ENCODE data around the gene OPRD1. TPM values are rescaled to one million over a fixed set of nuclear protein-coding genes. Genes with fewer than 3 reads are reported as not detected.
"Not testable (repeated sequence)": the region's sequence is repeated elsewhere in the genome, so short reads cannot be mapped to it uniquely, and the experiment has no call there.

Gene OPRD1
- 1.5 TPM for polyA plus RNA-seq
- long read RNA-seq, donor 1: 0 reads
- long read RNA-seq, donor 2, full-length matches to known transcripts: 1 of 1 reads
- long read RNA-seq, donor 2, partial matches to known transcripts: 0 of 1 reads
- long read RNA-seq, donor 2, other reads (novel, unspliced or antisense): 0 of 1 reads
- long read RNA-seq, donor 3: 0 reads
- long read RNA-seq, donor 4: 0 reads
- long read RNA-seq, donor 5: 0 reads
- long read RNA-seq, donor 6: 0 reads
- long read RNA-seq, donor 7: 0 reads
- long read RNA-seq, donor 8: 0 reads
- long read RNA-seq, donor 9: 0 reads
- long read RNA-seq, donor 10: 0 reads
- long read RNA-seq, donor 11: 0 reads

DNA sequence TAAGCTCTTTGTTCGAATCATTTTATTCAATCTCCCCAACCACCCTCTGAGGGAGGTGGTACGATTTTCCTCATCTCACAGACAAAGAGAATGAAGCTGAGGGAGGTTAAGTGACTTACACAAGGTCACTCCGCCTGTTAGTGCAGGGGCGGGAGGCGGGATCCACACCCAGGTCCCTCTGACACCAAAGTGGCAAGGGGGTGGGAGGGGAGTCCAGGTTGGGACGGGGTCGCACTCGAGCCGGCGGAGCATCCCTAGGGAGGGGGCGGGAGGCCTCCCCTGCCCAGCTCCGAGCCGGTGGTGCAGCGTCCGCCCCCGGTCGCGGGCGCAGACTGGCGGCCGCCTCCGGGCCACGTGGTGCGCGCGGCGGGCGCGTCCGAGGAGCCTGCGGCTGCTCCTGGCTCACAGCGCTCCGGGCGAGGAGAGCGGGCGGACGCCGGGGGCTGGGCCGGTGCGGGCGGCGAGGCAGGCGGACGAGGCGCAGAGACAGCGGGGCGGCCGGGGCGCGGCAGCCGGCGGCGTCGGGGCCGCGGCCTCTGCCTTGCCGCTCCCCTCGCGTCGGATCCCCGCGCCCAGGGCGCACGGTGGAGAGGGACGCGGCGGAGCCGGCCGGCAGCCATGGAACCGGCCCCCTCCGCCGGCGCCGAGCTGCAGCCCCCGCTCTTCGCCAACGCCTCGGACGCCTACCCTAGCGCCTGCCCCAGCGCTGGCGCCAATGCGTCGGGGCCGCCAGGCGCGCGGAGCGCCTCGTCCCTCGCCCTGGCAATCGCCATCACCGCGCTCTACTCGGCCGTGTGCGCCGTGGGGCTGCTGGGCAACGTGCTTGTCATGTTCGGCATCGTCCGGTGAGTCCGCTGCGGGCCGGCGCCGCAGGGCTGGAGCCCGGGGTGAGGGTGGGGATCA is at the start of gene OPRD1:
OPRD1 (plus strand) TSS at position 405 of the 903 bp plus-strand sequence; CDS start at position 619, 214 bp downstream.
- Histone ChIP-seq H3K4me1 (ENCODE audit: control insufficient read depth, insufficient read depth, low read length) (no peaks in the 10 kb centered on the region), H3K36me3 (ENCODE audit: control insufficient read depth, insufficient read depth, low read length) (no peaks in the 10 kb centered on the region), H3K27me3 (ENCODE audit: control insufficient read depth, insufficient read depth, low read length) (peaks cover 72% of the 10 kb centered on the region), H3K4me3 (ENCODE audit: low read length) (no peak within 1 kb of the TSS), H3K9me3 (ENCODE audit: control insufficient read depth, low read depth, low read length) (peaks cover 3% of the 10 kb centered on the region), H3K27ac (ENCODE audit: low read length) (no peak within 1 kb of the TSS)
- WGBS (ENCODE audit: insufficient coverage, low lambda C conversion rate): no CpG with 5 or more reads among the region's 108 CpGs
- peak in 1 of 2 donors; percentile 33 for DNase-seq

DNA sequence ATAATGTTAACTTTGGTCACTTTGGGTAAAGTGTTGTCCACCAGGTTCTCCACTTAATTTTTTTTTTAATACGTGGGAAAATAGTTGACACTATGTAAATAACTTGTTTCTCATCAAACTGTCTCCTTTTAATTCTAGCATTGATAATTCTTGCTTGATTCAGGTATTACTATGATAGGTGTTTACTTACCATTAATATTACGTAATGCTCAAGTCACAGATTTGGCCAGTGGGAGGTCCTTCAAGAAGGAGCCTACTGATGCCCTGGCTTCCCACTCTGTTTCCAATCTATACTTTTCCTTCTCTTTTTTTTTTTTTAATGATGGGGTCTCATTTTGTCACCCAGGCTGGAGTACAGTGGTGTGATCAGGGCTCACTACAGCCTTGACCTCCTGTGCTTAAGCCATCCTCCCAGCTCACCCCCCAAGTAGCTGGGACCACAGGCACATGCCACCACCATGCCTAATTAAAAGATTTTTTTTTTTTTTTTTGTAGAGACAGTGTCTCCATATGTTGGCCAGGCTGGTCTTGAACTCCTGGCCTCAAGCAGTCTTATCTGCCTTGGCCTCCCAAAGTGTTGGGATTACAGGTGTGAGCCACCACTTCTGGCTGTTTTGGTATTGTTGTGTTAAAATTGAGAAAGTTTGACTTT is 45.3 kb upstream of the OPRD1 start:
- no peaks in the 10 kb centered on the region for H3K4me1 ChIP-seq (ENCODE audit: control insufficient read depth, insufficient read depth, low read length)
- no peak for DNase-seq
- no peaks in the 10 kb centered on the region for H3K27me3 ChIP-seq (ENCODE audit: control insufficient read depth, insufficient read depth, low read length)
- no peak overlapping the region for H3K27ac ChIP-seq (ENCODE audit: low read length)
- 75% methylated on average over 1 of the region's 2 CpGs for WGBS (ENCODE audit: insufficient coverage, low lambda C conversion rate)
- H3K36me3 ChIP-seq (ENCODE audit: control insufficient read depth, insufficient read depth, low read length): peaks cover 40% of the 10 kb centered on the region
- H3K4me3 ChIP-seq (ENCODE audit: low read length): no peak overlapping the region
- H3K9me3 ChIP-seq (ENCODE audit: control insufficient read depth, low read depth, low read length): no peaks in the 10 kb centered on the region

DNA sequence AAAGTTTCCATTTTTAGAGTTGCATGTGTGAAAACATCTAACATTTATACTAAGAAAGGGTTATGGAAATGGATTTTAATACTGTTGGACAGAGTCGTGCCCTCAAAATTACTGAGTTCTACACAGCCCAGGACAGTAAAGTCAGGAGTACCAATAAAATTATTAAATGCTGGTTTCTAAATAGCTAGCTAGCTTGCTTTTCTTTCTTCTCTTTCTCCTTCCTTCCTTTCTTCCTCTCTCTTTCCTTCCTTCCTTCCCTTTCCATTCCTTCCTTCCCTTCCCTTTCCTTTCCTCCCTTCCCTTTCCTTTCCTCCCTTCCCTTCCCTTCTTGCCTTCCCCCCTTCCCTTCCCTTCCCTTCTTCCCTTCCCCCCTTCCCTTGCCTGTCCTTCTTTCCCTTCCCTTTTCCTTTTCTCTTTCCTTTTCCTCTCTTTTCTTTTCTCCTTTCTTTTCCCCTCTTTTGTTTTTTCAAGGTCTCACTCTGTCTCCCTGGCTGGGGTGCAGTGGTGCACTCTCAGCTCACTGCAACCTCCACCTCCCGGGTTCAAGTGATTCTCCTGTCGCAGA is 41.3 kb upstream of the OPRD1 start:
- no peak for DNase-seq
- no peaks in the 10 kb centered on the region for H3K4me1 ChIP-seq (ENCODE audit: control insufficient read depth, insufficient read depth, low read length)
- no peak overlapping the region for H3K27ac ChIP-seq (ENCODE audit: low read length)
- H3K27me3 ChIP-seq (ENCODE audit: control insufficient read depth, insufficient read depth, low read length): no peaks in the 10 kb centered on the region
- WGBS (ENCODE audit: insufficient coverage, low lambda C conversion rate): no CpG with 5 or more reads among the region's 3 CpGs
- no peak overlapping the region for H3K4me3 ChIP-seq (ENCODE audit: low read length)
- H3K36me3 ChIP-seq (ENCODE audit: control insufficient read depth, insufficient read depth, low read length): peaks cover 40% of the 10 kb centered on the region
- no peaks in the 10 kb centered on the region for H3K9me3 ChIP-seq (ENCODE audit: control insufficient read depth, low read depth, low read length)

DNA sequence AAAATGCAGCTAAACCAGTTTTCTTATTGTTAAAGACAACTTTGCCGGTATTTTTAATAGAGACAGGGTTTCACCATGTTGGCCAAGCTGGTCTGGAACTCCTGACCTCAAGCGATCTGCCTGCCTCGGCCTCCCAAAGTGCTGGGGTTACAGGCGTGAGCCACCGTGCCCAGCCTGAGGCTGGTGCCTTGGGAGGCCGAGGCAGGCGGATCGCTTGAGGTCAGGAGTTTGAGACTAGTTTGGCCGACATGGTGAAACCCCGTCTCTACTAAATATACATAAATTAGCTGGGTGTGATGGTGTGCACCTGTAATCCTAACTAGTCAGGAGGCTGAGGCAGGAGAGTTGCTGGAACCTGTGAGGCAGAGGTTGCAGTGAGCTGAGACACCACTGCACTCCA is 40.0 kb upstream of the OPRD1 start:
- WGBS (ENCODE audit: insufficient coverage, low lambda C conversion rate): no CpG with 5 or more reads among the region's 10 CpGs
- H3K4me1 ChIP-seq (ENCODE audit: control insufficient read depth, insufficient read depth, low read length); H3K27me3 ChIP-seq (ENCODE audit: control insufficient read depth, insufficient read depth, low read length); H3K4me3 ChIP-seq (ENCODE audit: low read length); H3K9me3 ChIP-seq (ENCODE audit: control insufficient read depth, low read depth, low read length); H3K27ac ChIP-seq (ENCODE audit: low read length); DNase-seq: not testable (repeated sequence)
- H3K36me3 ChIP-seq (ENCODE audit: control insufficient read depth, insufficient read depth, low read length): peaks cover 29% of the 10 kb centered on the region

DNA sequence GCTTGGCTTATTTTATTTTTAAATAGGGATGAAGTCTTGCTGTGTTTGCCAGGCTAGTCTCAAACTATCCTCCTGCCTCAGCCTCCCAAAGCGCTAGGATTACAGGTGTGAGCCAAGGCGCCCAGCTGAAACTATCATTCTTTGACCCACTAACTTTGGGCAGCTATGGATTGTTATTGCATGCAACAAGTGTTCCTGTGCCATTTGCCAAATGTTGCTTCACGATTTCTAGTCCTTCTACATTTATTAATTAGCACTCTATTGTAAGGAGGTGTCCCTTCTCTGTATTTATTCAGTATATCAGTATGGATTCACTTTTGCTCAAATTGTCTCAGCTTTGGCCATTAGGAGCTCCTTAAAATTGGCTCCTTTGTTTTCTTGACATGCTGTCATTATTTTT is 38.9 kb upstream of the OPRD1 start:
- Histone ChIP-seq H3K4me3 (ENCODE audit: low read length) (no peak overlapping the region), H3K27me3 (ENCODE audit: control insufficient read depth, insufficient read depth, low read length) (no peaks in the 10 kb centered on the region), H3K27ac (ENCODE audit: low read length) (no peak overlapping the region), H3K4me1 (ENCODE audit: control insufficient read depth, insufficient read depth, low read length) (no peaks in the 10 kb centered on the region), H3K9me3 (ENCODE audit: control insufficient read depth, low read depth, low read length) (no peaks in the 10 kb centered on the region), H3K36me3 (ENCODE audit: control insufficient read depth, insufficient read depth, low read length) (peaks cover 29% of the 10 kb centered on the region)
- 67% methylated on average over 1 of the region's 3 CpGs for WGBS (ENCODE audit: insufficient coverage, low lambda C conversion rate)
- no peak for DNase-seq

DNA sequence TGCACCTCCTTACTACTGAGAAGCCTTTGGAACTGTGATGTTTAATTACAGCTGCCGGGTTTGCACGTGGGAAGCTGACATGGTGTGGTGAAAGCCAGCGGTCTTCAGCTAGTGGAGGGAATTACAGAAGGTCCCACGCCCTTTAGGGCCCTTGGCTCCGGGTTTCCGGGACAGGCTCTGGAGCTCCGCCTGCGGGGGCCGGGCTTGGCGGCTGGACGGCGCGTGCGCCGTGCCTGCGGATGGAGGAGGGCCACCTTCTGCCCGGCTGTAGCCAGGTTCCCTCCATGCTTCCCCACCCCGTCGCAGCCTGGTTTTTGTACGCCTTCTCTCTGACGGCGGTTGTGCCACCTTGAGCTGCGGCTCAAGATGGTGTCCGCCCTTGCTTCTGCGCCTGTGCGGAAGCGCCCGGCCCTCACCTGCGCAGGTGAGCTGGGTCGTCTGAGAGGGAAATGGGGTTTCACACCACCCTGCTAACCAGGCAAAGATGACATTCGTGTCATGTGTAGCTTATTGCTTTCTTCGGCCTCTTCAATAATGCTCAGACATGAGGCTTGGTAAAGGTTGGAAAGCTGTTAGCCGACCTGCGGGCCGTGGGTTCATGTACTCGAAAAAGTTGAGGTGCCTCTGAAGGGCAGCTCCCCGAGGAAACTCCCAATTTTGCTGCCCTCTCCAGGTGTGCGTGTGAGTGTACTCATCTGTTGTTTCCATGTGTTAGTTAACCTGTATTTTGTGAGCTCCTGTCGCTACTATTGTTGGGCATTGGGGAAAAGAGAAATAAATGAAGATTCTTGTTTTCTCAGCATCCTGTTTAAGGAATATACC is 36.6 kb upstream of the OPRD1 start:
- peak overlapping the region; percentile 53 for H3K4me3 ChIP-seq (ENCODE audit: low read length)
- peak overlapping the region; percentile 82 for H3K27ac ChIP-seq (ENCODE audit: low read length)
- 40% methylated on average over 1 of the region's 39 CpGs for WGBS (ENCODE audit: insufficient coverage, low lambda C conversion rate)
- no peaks in the 10 kb centered on the region for H3K27me3 ChIP-seq (ENCODE audit: control insufficient read depth, insufficient read depth, low read length)
- no peaks in the 10 kb centered on the region for H3K4me1 ChIP-seq (ENCODE audit: control insufficient read depth, insufficient read depth, low read length)
- peak; percentile 85 to 93 for DNase-seq
- peaks cover 20% of the 10 kb centered on the region for H3K36me3 ChIP-seq (ENCODE audit: control insufficient read depth, insufficient read depth, low read length)
- no peaks in the 10 kb centered on the region for H3K9me3 ChIP-seq (ENCODE audit: control insufficient read depth, low read depth, low read length)

DNA sequence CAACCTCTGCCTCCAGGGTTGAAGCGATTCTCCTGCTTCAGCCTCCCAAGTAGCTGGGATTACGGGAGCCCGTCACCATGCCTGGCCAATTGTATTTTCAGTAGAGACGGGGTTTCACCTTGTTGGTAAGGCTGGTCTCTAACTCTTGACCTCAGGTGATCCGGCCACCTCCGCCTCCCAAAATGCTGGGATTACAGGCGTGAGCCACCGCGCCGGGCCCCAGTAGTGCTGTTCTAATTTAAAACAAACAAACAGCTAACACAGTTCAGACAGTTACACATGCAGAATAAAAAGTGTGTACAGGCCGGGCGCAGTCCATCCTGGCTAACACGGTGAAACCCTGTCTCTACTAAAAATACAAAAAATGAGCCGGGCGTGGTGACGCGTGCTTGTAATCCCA is 35.6 kb upstream of the OPRD1 start:
- H3K27ac ChIP-seq (ENCODE audit: low read length): no peak overlapping the region
- no peaks in the 10 kb centered on the region for H3K27me3 ChIP-seq (ENCODE audit: control insufficient read depth, insufficient read depth, low read length)
- peaks cover 10% of the 10 kb centered on the region for H3K36me3 ChIP-seq (ENCODE audit: control insufficient read depth, insufficient read depth, low read length)
- no peaks in the 10 kb centered on the region for H3K4me1 ChIP-seq (ENCODE audit: control insufficient read depth, insufficient read depth, low read length)
- 93% methylated on average over 3 of the region's 17 CpGs for WGBS (ENCODE audit: insufficient coverage, low lambda C conversion rate)
- no peak overlapping the region for H3K4me3 ChIP-seq (ENCODE audit: low read length)
- H3K9me3 ChIP-seq (ENCODE audit: control insufficient read depth, low read depth, low read length): no peaks in the 10 kb centered on the region
- DNase-seq: no peak

DNA sequence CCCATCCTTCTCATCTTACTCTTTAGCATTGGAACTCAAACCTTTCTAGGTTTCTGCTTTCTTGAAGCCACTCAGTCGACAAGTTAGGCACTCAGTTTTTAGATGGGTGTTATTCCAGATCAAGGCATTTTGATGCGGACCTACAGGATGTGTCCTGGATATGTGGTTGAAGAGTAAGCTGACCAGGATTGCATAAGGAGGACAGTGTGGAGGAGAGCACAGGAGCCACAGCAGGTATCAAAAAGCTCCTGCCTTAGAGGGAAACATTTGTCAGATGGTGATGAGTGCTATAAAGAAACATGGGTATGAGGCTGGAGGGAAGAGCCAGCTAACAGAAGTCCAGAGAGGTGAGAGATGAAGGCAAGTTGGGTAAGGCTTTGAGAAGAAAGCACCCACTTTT is 33.9 kb upstream of the OPRD1 start:
- peaks cover 3% of the 10 kb centered on the region for H3K36me3 ChIP-seq (ENCODE audit: control insufficient read depth, insufficient read depth, low read length)
- H3K27ac ChIP-seq (ENCODE audit: low read length): no peak overlapping the region
- H3K4me1 ChIP-seq (ENCODE audit: control insufficient read depth, insufficient read depth, low read length): no peaks in the 10 kb centered on the region
- no peak overlapping the region for H3K4me3 ChIP-seq (ENCODE audit: low read length)
- no CpG with 5 or more reads among the region's 2 CpGs for WGBS (ENCODE audit: insufficient coverage, low lambda C conversion rate)
- DNase-seq: no peak
- H3K27me3 ChIP-seq (ENCODE audit: control insufficient read depth, insufficient read depth, low read length): no peaks in the 10 kb centered on the region
- H3K9me3 ChIP-seq (ENCODE audit: control insufficient read depth, low read depth, low read length): no peaks in the 10 kb centered on the region

DNA sequence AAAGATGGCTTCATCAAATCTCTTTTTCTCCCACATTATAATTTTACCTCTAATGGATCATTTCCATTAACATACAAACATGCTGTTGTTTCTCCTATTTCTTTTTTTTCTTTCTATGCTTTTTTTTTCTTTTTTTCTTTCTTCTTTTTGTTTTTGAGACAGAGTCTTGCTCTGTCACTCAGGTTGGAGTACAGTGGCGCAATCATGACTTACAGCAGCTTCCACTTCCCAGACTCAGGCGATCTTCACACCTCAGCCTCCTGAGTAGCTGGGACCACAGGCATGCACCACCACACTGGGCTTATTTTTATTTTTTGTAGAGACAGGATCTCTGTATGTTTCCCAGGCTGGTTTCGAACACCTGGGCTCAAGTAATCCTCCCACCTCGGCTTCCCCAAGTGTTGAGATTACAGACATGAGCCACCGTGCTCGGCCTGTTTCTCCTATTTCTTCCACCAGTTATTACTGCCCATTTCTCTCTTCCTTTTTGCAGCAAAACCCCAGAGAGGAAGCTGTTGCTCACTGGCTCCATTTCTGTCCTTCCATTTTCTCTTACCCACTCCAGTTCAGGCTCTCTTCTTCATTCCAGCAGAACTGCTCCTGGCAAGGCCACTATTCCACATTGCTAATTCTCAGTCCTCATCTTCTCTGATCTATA is 32.1 kb upstream of the OPRD1 start:
- 100% methylated on average over 1 of the region's 6 CpGs for WGBS (ENCODE audit: insufficient coverage, low lambda C conversion rate)
- Histone ChIP-seq H3K36me3 (ENCODE audit: control insufficient read depth, insufficient read depth, low read length) (no peaks in the 10 kb centered on the region), H3K27me3 (ENCODE audit: control insufficient read depth, insufficient read depth, low read length) (no peaks in the 10 kb centered on the region), H3K4me3 (ENCODE audit: low read length) (no peak overlapping the region), H3K9me3 (ENCODE audit: control insufficient read depth, low read depth, low read length) (no peaks in the 10 kb centered on the region), H3K4me1 (ENCODE audit: control insufficient read depth, insufficient read depth, low read length) (no peaks in the 10 kb centered on the region), H3K27ac (ENCODE audit: low read length) (no peak overlapping the region)
- no peak for DNase-seq
